Stomach (tissue), 4 donors: ENCODE results near the gene P2RX1.

Source experiments
- POLR2A ChIP-seq, 4 donors: fragments of 450-650 bp; IDR thresholded peaks; one replicate each; pipeline ENCODE4 v1.6.1; 2016; ENCODE audit warnings: antibody characterized with exemption in 4 of 4, control low read depth in 2 of 4, mild to moderate bottlenecking in 1 of 4, moderate library complexity in 1 of 4
- POLR2AphosphoS5 ChIP-seq, 3 donors: sonication (generic); formaldehyde crosslinking; IDR thresholded peaks; one replicate each; pipeline ENCODE4 v1.6.1; 2016; ENCODE audit warnings: antibody characterized with exemption in 3 of 3
- TF ChIP-seq, protein P1 (sequence below), 7 experiments: fragments of 450-650 bp in 4 of 7; fragments of 200-600 bp in 3 of 7; sonication (generic) in 3 of 7; IDR thresholded peaks; one replicate each; pipeline ENCODE4 v1.5.1; 2016 to 2019; ENCODE audit warnings: antibody characterized with exemption in 7 of 7, control low read depth in 2 of 7, mild to moderate bottlenecking in 1 of 7

DNA sequence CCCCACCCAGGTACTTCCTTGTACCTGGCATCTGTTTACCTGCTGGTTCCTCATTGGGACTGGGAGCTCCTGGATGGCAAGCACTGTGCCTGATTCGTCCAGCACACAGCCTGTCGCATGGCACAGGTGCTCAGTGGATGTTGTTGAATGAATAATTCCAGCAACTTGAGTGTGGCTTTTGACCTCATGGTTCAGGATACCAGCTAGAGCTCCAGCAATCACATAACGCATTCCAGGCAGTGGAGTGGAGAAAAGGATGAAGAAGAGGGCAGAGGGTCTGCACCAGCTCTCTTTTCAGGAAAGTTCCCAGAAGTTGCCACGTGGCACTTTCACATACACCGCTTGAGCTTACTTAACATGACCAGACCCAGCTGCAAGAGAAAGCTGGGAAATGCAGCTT is 22.1 kb downstream of the P2RX1 start:
- TF ChIP-seq, protein P1, sequence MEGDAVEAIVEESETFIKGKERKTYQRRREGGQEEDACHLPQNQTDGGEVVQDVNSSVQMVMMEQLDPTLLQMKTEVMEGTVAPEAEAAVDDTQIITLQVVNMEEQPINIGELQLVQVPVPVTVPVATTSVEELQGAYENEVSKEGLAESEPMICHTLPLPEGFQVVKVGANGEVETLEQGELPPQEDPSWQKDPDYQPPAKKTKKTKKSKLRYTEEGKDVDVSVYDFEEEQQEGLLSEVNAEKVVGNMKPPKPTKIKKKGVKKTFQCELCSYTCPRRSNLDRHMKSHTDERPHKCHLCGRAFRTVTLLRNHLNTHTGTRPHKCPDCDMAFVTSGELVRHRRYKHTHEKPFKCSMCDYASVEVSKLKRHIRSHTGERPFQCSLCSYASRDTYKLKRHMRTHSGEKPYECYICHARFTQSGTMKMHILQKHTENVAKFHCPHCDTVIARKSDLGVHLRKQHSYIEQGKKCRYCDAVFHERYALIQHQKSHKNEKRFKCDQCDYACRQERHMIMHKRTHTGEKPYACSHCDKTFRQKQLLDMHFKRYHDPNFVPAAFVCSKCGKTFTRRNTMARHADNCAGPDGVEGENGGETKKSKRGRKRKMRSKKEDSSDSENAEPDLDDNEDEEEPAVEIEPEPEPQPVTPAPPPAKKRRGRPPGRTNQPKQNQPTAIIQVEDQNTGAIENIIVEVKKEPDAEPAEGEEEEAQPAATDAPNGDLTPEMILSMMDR (IDR thresholded peaks at IDR 0.05): no peak
- TF ChIP-seq POLR2A (IDR thresholded peaks at IDR 0.05) (no peak), POLR2AphosphoS5 (IDR thresholded peaks at IDR 0.05) (no peak)
